ENCODE results near the gene STARD8. TPM values are rescaled to one million over a fixed set of nuclear protein-coding genes. Genes with fewer than 3 reads are reported as not detected.

Gene STARD8
- total and polyA plus RNA-seq, 2 donors (not counting 3 experiments of a cell fraction or from before 2014, with no cell fraction given) = 6.8 to 14.8 TPM

- FAIRE-seq (no peak), DNase-seq (ENCODE audit: low read depth, low spot score) (no peak)
- dilution Hi-C loops (cut with MboI; ENCODE audit: extremely low pct_ligation_motif_present, low sequenced_read_pairs) = no loop called here
- Histone ChIP-seq H2AFZ (ENCODE audit: low read depth, low read length) (no peak overlapping the region), H3K4me3 (replicated peaks in 1 of 3; ENCODE audit: insufficient read depth in 1 of 3, low read depth in 1 of 3, low read length in 3 of 3) (no peak overlapping the region), H3K9ac (replicated peaks; ENCODE audit: extremely low read depth, insufficient read depth, low read length) (no peak overlapping the region), H3K4me2 (ENCODE audit: insufficient read depth, low read length) (no peak overlapping the region), H3K36me3 (ENCODE audit: control insufficient read depth in 2 of 2, extremely low read depth in 1 of 2, insufficient read depth in 2 of 2, low read length in 2 of 2) (no peaks in the 10 kb centered on the region), H3K27ac (ENCODE audit: insufficient read depth, low read depth, low read length) (no peak overlapping the region), H3K79me2 (ENCODE audit: control insufficient read depth, insufficient read depth, low read length) (no peaks in the 10 kb centered on the region), H3K9me3 (replicated peaks; ENCODE audit: control insufficient read depth, insufficient read depth, low read length) (no peaks in the 10 kb centered on the region), H3K9me1 (replicated peaks; ENCODE audit: control insufficient read depth, extremely low read depth, insufficient read depth, low read length) (no peaks in the 10 kb centered on the region), H3K4me1 (ENCODE audit: control insufficient read depth, extremely low read depth, insufficient read depth, low read length) (no peaks in the 10 kb centered on the region), H3K27me3 (ENCODE audit: control insufficient read depth in 2 of 2, insufficient read depth in 2 of 2, low read length in 2 of 2) (no peaks in the 10 kb centered on the region), H4K20me1 (replicated peaks; ENCODE audit: control insufficient read depth, extremely low read depth, insufficient read depth, low read length) (no peaks in the 10 kb centered on the region)
- no TSS peak for BruUV-seq (replicated peaks)
- TF ChIP-seq, protein P1, sequence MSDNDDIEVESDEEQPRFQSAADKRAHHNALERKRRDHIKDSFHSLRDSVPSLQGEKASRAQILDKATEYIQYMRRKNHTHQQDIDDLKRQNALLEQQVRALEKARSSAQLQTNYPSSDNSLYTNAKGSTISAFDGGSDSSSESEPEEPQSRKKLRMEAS (IDR thresholded peaks at IDR 0.05; ENCODE audit: insufficient read depth, insufficient read length) = no peak
- TF ChIP-seq POLR2AphosphoS5 (IDR thresholded peaks at IDR 0.05; ENCODE audit: insufficient read depth, low read depth, low read length) = no peak
- TF ChIP-seq JUN (IDR thresholded peaks at IDR 0.05; ENCODE audit: borderline replicate concordance, insufficient read depth, insufficient read length, low read depth) = no peak
- no peak for TF ChIP-seq EZH2 (IDR thresholded peaks at IDR 0.05; ENCODE audit: borderline replicate concordance, low read depth, low read length, severe bottlenecking)
- TF ChIP-seq POLR2A (IDR thresholded peaks at IDR 0.05; ENCODE audit: low read depth, low read length) = no peak
- TF ChIP-seq, protein P2, sequence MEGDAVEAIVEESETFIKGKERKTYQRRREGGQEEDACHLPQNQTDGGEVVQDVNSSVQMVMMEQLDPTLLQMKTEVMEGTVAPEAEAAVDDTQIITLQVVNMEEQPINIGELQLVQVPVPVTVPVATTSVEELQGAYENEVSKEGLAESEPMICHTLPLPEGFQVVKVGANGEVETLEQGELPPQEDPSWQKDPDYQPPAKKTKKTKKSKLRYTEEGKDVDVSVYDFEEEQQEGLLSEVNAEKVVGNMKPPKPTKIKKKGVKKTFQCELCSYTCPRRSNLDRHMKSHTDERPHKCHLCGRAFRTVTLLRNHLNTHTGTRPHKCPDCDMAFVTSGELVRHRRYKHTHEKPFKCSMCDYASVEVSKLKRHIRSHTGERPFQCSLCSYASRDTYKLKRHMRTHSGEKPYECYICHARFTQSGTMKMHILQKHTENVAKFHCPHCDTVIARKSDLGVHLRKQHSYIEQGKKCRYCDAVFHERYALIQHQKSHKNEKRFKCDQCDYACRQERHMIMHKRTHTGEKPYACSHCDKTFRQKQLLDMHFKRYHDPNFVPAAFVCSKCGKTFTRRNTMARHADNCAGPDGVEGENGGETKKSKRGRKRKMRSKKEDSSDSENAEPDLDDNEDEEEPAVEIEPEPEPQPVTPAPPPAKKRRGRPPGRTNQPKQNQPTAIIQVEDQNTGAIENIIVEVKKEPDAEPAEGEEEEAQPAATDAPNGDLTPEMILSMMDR (IDR thresholded peaks at IDR 0.05; ENCODE audit: extremely low read depth in 1 of 2, insufficient read depth in 1 of 2, low read depth in 1 of 2, low read length in 2 of 2) = no peak
- no peak for TF ChIP-seq GATA2 (IDR thresholded peaks at IDR 0.05; ENCODE audit: insufficient read depth, insufficient read length, low read depth, low read length)
- TF ChIP-seq FOS (IDR thresholded peaks at IDR 0.05; ENCODE audit: borderline replicate concordance, insufficient read depth, low read length) = no peak
- no peak for TF ChIP-seq MYC (IDR thresholded peaks at IDR 0.05; ENCODE audit: low read depth, low read length)
- ChIA-PET POLR2A (no interaction called here), CTCF (no interaction called here)
- intact Hi-C loops (cut with micrococcal nuclease) = no loop called here
Observed at GRCh38 chrX:68762766-68763165, 115.3 kb downstream of the STARD8 start.
